Measurements from ENCODE around the gene LGI1. TPM values are rescaled to one million over a fixed set of nuclear protein-coding genes. Genes with fewer than 3 reads are reported as not detected.

LGI1 gene
- polyA plus RNA-seq, 3 donors = 0.03 TPM; not detected in 2

- peaks cover 0 to 3% (median 2%) of the 10 kb centered on the region in 7 donors for H3K9me3 Mint-ChIP-seq
- Histone ChIP-seq H3K27me3 (ENCODE audit: control insufficient read depth in 2 of 2, insufficient read depth in 2 of 2, low read length in 2 of 2) (peaks cover 0 to 2% of the 10 kb centered on the region in 2 donors), H3K36me3 (replicated peaks in 1 of 2; ENCODE audit: control insufficient read depth in 1 of 2, insufficient read depth in 2 of 2, low read length in 2 of 2) (no peaks in the 10 kb centered on the region), H3K4me1 (ENCODE audit: control insufficient read depth in 1 of 2, insufficient read depth in 2 of 2, low read length in 2 of 2) (no peaks in the 10 kb centered on the region), H3K4me3 (replicated peaks in 1 of 3; ENCODE audit: low read depth in 2 of 3, low read length in 3 of 3) (no peak overlapping the region), H3K79me2 (ENCODE audit: insufficient read depth, low read length) (no peaks in the 10 kb centered on the region), H3K4me2 (replicated peaks; ENCODE audit: extremely low read depth, low read length, poor library complexity, severe bottlenecking) (no peak overlapping the region), H3K9me3 (replicated peaks in 1 of 2; ENCODE audit: control insufficient read depth in 1 of 2, insufficient read depth in 1 of 2, low read length in 2 of 2) (no peaks in the 10 kb centered on the region), H3K27ac (ENCODE audit: low read depth in 1 of 2, low read length in 2 of 2) (no peak overlapping the region), H4K20me1 (ENCODE audit: insufficient read depth, low read length) (no peaks in the 10 kb centered on the region), H2AFZ (ENCODE audit: insufficient read depth, low read depth, low read length, poor library complexity, severe bottlenecking) (no peak overlapping the region), H3K9ac (ENCODE audit: insufficient read depth, low read length, poor library complexity, severe bottlenecking) (no peak overlapping the region)
- peaks cover 5% of the 10 kb centered on the region for H3K4me1 Mint-ChIP-seq
- H3K4me3 Mint-ChIP-seq = no peak overlapping the region
- intact Hi-C loops (cut with micrococcal nuclease) = no loop called here
- H3K27me3 Mint-ChIP-seq (ENCODE audit: low read depth in 3 of 3) = peaks cover 2 to 9% (median 7%) of the 10 kb centered on the region in 3 donors
- H3K36me3 Mint-ChIP-seq = no peaks in the 10 kb centered on the region
- no peak overlapping the region for H3K27ac Mint-ChIP-seq
- DNase-seq = no peak
- TF ChIP-seq CTCF (IDR thresholded peaks at IDR 0.05) = no peak
Observed at GRCh38 chr10:93768892-93769291, 11.2 kb downstream of the LGI1 start.

DNA sequence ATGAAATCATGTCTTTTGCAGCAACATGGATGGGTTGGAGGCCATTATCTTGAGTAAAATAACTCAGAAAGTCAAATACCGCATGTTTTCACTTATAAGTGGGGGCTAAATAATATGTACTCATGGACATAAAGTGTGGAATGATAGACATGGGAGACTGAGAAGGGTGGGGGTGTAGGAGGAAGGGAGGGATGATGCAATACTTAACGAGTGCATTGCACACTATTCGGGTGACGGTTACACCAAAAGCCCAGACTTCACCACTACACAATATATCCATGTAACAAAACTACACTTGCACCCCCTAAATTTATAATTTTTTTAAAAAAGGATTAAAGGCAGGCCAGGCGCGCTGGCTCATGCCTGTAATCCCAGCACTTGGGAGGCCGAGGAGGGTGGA is 13.6 kb downstream of the LGI1 start:
- TF ChIP-seq CTCF (IDR thresholded peaks at IDR 0.05) = no peak
- peaks cover 0 to 2% of the 10 kb centered on the region in 2 donors for H3K27me3 ChIP-seq (ENCODE audit: control insufficient read depth in 2 of 2, insufficient read depth in 2 of 2, low read length in 2 of 2)
- H3K9me3 Mint-ChIP-seq = peaks cover 0 to 3% (median 0%) of the 10 kb centered on the region in 7 donors
- H3K9me3 ChIP-seq (replicated peaks in 1 of 2; ENCODE audit: control insufficient read depth in 1 of 2, insufficient read depth in 1 of 2, low read length in 2 of 2) = no peaks in the 10 kb centered on the region
- peaks cover 2 to 24% (median 7%) of the 10 kb centered on the region in 3 donors for H3K27me3 Mint-ChIP-seq (ENCODE audit: low read depth in 3 of 3)
- H3K79me2 ChIP-seq (ENCODE audit: insufficient read depth, low read length) = no peaks in the 10 kb centered on the region
- no peak overlapping the region for H3K9ac ChIP-seq (ENCODE audit: insufficient read depth, low read length, poor library complexity, severe bottlenecking)
- H3K4me1 Mint-ChIP-seq = peaks cover 5% of the 10 kb centered on the region
- H3K27ac Mint-ChIP-seq = peak overlapping the region in 1 of 7 donors; percentile 60
- H3K27ac ChIP-seq (ENCODE audit: low read depth in 1 of 2, low read length in 2 of 2) = no peak overlapping the region
- no peak overlapping the region for H3K4me3 ChIP-seq (replicated peaks in 1 of 3; ENCODE audit: low read depth in 2 of 3, low read length in 3 of 3)
- no peaks in the 10 kb centered on the region for H4K20me1 ChIP-seq (ENCODE audit: insufficient read depth, low read length)
- no peaks in the 10 kb centered on the region for H3K36me3 Mint-ChIP-seq
- no peaks in the 10 kb centered on the region for H3K36me3 ChIP-seq (replicated peaks in 1 of 2; ENCODE audit: control insufficient read depth in 1 of 2, insufficient read depth in 2 of 2, low read length in 2 of 2)
- no peak overlapping the region for H2AFZ ChIP-seq (ENCODE audit: insufficient read depth, low read depth, low read length, poor library complexity, severe bottlenecking)
- H3K4me2 ChIP-seq (replicated peaks; ENCODE audit: extremely low read depth, low read length, poor library complexity, severe bottlenecking) = no peak overlapping the region
- H3K4me1 ChIP-seq (ENCODE audit: control insufficient read depth in 1 of 2, insufficient read depth in 2 of 2, low read length in 2 of 2) = no peaks in the 10 kb centered on the region
- no peak for DNase-seq
- H3K4me3 Mint-ChIP-seq = no peak overlapping the region
- intact Hi-C loops (cut with micrococcal nuclease) = no loop called here
- WGBS (ENCODE audit: insufficient coverage) = 57% methylated on average over 7 of the region's 7 CpGs

Data from CD14-positive monocyte (primary cell).